IPS DF 6.9 (cell line): ENCODE measurements around the gene ADGRD1.

Experiments
- DNase-seq: peaks from one replicate; pipeline ENCODE4 v3.0.0-alpha.2; 2013; ENCODE audit warnings: low read depth, low spot score
- H3K27ac ChIP-seq: one replicate; pipeline ENCODE4 v1.5.1; 2013; ENCODE audit warnings: low read length, control low read depth
- H3K27me3 ChIP-seq: 2 replicates; pipeline ENCODE4 v1.6.1; 2013; ENCODE audit warnings: mild to moderate bottlenecking, low read length; ENCODE audit not compliant: control insufficient read depth, insufficient read depth
- H3K36me3 ChIP-seq: 2 replicates; pipeline ENCODE4 v1.6.1; 2013; ENCODE audit warnings: low read length; ENCODE audit not compliant: control insufficient read depth, insufficient read depth
- H3K4me1 ChIP-seq: 2 replicates; pipeline ENCODE4 v1.6.1; 2013; ENCODE audit warnings: low read length; ENCODE audit not compliant: control insufficient read depth, insufficient read depth
- H3K4me3 ChIP-seq: 2 replicates; pipeline ENCODE4 v1.5.1; 2013; ENCODE audit warnings: mild to moderate bottlenecking, low read length
- H3K9me3 ChIP-seq: 2 replicates; pipeline ENCODE4 v1.6.1; 2013; ENCODE audit warnings: low read length, inconsistent platforms; ENCODE audit not compliant: control insufficient read depth, insufficient read depth
- WGBS: extraction: QIAGEN DNeasy Blood & Tissue Kit; methylation state at CpG from one replicate; pipeline ENCODE4 v1.1.7; 2013; ENCODE audit warnings: mixed read lengths, missing lambda C conversion rate; ENCODE audit not compliant: insufficient read length, insufficient coverage; 5-methylcytosine and 5-hydroxymethylcytosine counted together

ADGRD1 gene

GRCh38 chr12:130973906-130974305, 20.2 kb downstream of the ADGRD1 start:
- Histone ChIP-seq H3K4me1 (no peaks in the 10 kb centered on the region), H3K36me3 (no peaks in the 10 kb centered on the region), H3K4me3 (no peak overlapping the region), H3K27me3 (no peaks in the 10 kb centered on the region), H3K27ac (no peak overlapping the region), H3K9me3 (no peaks in the 10 kb centered on the region)
- no peak for DNase-seq
- no CpG with 5 or more reads among the region's 10 CpGs for WGBS

GRCh38 chr12:130975116-130975515, 21.4 kb downstream of the ADGRD1 start:
- Histone ChIP-seq H3K9me3 (no peaks in the 10 kb centered on the region), H3K4me1 (no peaks in the 10 kb centered on the region), H3K4me3 (no peak overlapping the region), H3K27me3 (no peaks in the 10 kb centered on the region), H3K27ac (no peak overlapping the region), H3K36me3 (no peaks in the 10 kb centered on the region)
- WGBS, result no CpG with 5 or more reads among the region's 7 CpGs
- DNase-seq, result no peak

GRCh38 chr12:130976171-130976720, 22.5 kb downstream of the ADGRD1 start:
- no peaks in the 10 kb centered on the region for H3K36me3 ChIP-seq
- no peaks in the 10 kb centered on the region for H3K4me1 ChIP-seq
- no peaks in the 10 kb centered on the region for H3K9me3 ChIP-seq
- no peaks in the 10 kb centered on the region for H3K27me3 ChIP-seq
- no CpG with 5 or more reads among the region's 15 CpGs for WGBS
- no peak overlapping the region for H3K4me3 ChIP-seq
- no peak overlapping the region for H3K27ac ChIP-seq
- no peak for DNase-seq

- H3K9me3 ChIP-seq, result no peaks in the 10 kb centered on the region
- H3K4me1 ChIP-seq, result no peaks in the 10 kb centered on the region
- H3K27ac ChIP-seq, result no peak overlapping the region
- no CpG with 5 or more reads among the region's 17 CpGs for WGBS
- no peaks in the 10 kb centered on the region for H3K27me3 ChIP-seq
- no peak overlapping the region for H3K4me3 ChIP-seq
- no peak for DNase-seq
- H3K36me3 ChIP-seq, result no peaks in the 10 kb centered on the region
These were observed 23.5 kb downstream of the ADGRD1 start for GRCh38 chr12:130977046-130977742.

GRCh38 chr12:130977743-130978095, 24.0 kb downstream of the ADGRD1 start:
- Histone ChIP-seq H3K4me3 (no peak overlapping the region), H3K27me3 (no peaks in the 10 kb centered on the region), H3K27ac (no peak overlapping the region), H3K4me1 (no peaks in the 10 kb centered on the region), H3K9me3 (no peaks in the 10 kb centered on the region), H3K36me3 (no peaks in the 10 kb centered on the region)
- WGBS, result no CpG with 5 or more reads among the region's 10 CpGs
- DNase-seq, result no peak

- no peak overlapping the region for H3K4me3 ChIP-seq
- no peaks in the 10 kb centered on the region for H3K27me3 ChIP-seq
- H3K36me3 ChIP-seq, result no peaks in the 10 kb centered on the region
- no CpG with 5 or more reads among the region's 12 CpGs for WGBS
- no peak for DNase-seq
- no peaks in the 10 kb centered on the region for H3K9me3 ChIP-seq
- no peak overlapping the region for H3K27ac ChIP-seq
- H3K4me1 ChIP-seq, result no peaks in the 10 kb centered on the region
These were observed 25.1 kb downstream of the ADGRD1 start for GRCh38 chr12:130978785-130979184.

- Histone ChIP-seq H3K36me3 (no peaks in the 10 kb centered on the region), H3K27me3 (no peaks in the 10 kb centered on the region), H3K4me1 (no peaks in the 10 kb centered on the region), H3K27ac (no peak overlapping the region), H3K4me3 (no peak overlapping the region), H3K9me3 (no peaks in the 10 kb centered on the region)
- DNase-seq, result no peak
- WGBS, result no CpG with 5 or more reads among the region's 11 CpGs
These were observed 27.5 kb downstream of the ADGRD1 start for GRCh38 chr12:130981074-130981742.

GRCh38 chr12:130981911-130982310, 28.2 kb downstream of the ADGRD1 start:
- Histone ChIP-seq H3K4me1 (no peaks in the 10 kb centered on the region), H3K4me3 (no peak overlapping the region), H3K36me3 (no peaks in the 10 kb centered on the region), H3K27me3 (no peaks in the 10 kb centered on the region), H3K9me3 (no peaks in the 10 kb centered on the region), H3K27ac (no peak overlapping the region)
- DNase-seq, result no peak
- no CpG with 5 or more reads among the region's 12 CpGs for WGBS

- H3K36me3 ChIP-seq, result no peaks in the 10 kb centered on the region
- no peak overlapping the region for H3K27ac ChIP-seq
- H3K4me1 ChIP-seq, result no peaks in the 10 kb centered on the region
- no peak overlapping the region for H3K4me3 ChIP-seq
- H3K27me3 ChIP-seq, result no peaks in the 10 kb centered on the region
- WGBS, result no CpG with 5 or more reads among the region's 11 CpGs
- DNase-seq, result no peak
- H3K9me3 ChIP-seq, result no peaks in the 10 kb centered on the region
These were observed 29.0 kb downstream of the ADGRD1 start for GRCh38 chr12:130982565-130983225.

- WGBS, result no CpG with 5 or more reads among the region's 7 CpGs
- Histone ChIP-seq H3K27me3 (no peaks in the 10 kb centered on the region), H3K36me3 (no peaks in the 10 kb centered on the region), H3K27ac (no peak overlapping the region), H3K4me3 (no peak overlapping the region), H3K9me3 (no peaks in the 10 kb centered on the region), H3K4me1 (no peaks in the 10 kb centered on the region)
- DNase-seq, result no peak
These were observed 29.8 kb downstream of the ADGRD1 start for GRCh38 chr12:130983328-130984017.
